Transverse colon (tissue), 4 donors: Measurements from ENCODE around the gene EPOP. TPM values are rescaled to one million over a fixed set of nuclear protein-coding genes. Genes with fewer than 3 reads are reported as not detected.

ENCODE experiments used
- DNase-seq: peaks from one replicate; pipeline ENCODE4 v3.0.0-alpha.2; 2019
- H3K27ac ChIP-seq, 4 donors: fragments of 200-600 bp; sonication (generic); 2 replicates each; pipeline ENCODE4 v1.5.1; 2016 to 2018; ENCODE audit warnings: inconsistent platforms in 4 of 4
- H3K27me3 ChIP-seq: fragments of 200-600 bp; sonication (generic); 2 replicates; pipeline ENCODE4 v1.5.1; 2017; ENCODE audit warnings: inconsistent platforms
- H3K36me3 ChIP-seq, 4 donors: fragments of 200-600 bp; sonication (generic); 2 replicates each; pipeline ENCODE4 v1.5.1; 2017 to 2019; ENCODE audit warnings: inconsistent platforms in 4 of 4
- H3K4me1 ChIP-seq, 4 donors: fragments of 200-600 bp; sonication (generic); 2 replicates each; pipeline ENCODE4 v1.5.1; 2017 to 2020; ENCODE audit warnings: inconsistent platforms in 4 of 4
- H3K4me3 ChIP-seq, 4 donors: fragments of 200-600 bp; sonication (generic); 1 replicate in 1 of 4; 2 replicates in 3 of 4; pipeline versions ENCODE4 v1.5.1 to v1.6.1; 2017 to 2019; ENCODE audit warnings: inconsistent platforms in 4 of 4
- H3K9me3 ChIP-seq, 2 donors: fragments of 200-600 bp; sonication (generic); 2 replicates each; pipeline ENCODE4 v1.5.1; 2017 to 2019; ENCODE audit warnings: inconsistent platforms in 2 of 2
- EP300 ChIP-seq: sonication (generic); formaldehyde crosslinking; IDR thresholded peaks from one replicate; pipeline ENCODE4 v1.6.1; 2017; ENCODE audit warnings: antibody characterized with exemption, low read depth
- POLR2A ChIP-seq: fragments of 450-650 bp; IDR thresholded peaks from one replicate; pipeline ENCODE4 v1.6.1; 2016; ENCODE audit warnings: antibody characterized with exemption, mild to moderate bottlenecking, moderate library complexity
- POLR2AphosphoS5 ChIP-seq, 3 donors: sonication (generic); formaldehyde crosslinking; IDR thresholded peaks; one replicate each; pipeline ENCODE4 v1.6.1; 2016; ENCODE audit warnings: antibody characterized with exemption in 3 of 3
- WGBS, 2 donors: methylation state at CpG; one replicate each; pipeline ENCODE4 v1.1.5; 2018; ENCODE audit warnings: low coverage in 1 of 2; 5-methylcytosine and 5-hydroxymethylcytosine counted together
- in situ Hi-C, 4 donors: fragments of 200-750 bp; cut with MboI; loops; one replicate each; pipeline versions ENCODE4 v1.15.0 to v1.15.1; 2017; ENCODE audit warnings: low sequenced_read_pairs in 3 of 4, low pct_ligation_motif_present in 1 of 4, low pct_unique_long_range_greater_than_20kb in 1 of 4
- intact Hi-C: fragments of 100-400 bp; cut with DNase I; formaldehyde crosslinking; loops from one replicate; pipeline ENCODE4 v1.15.1; 2023; ENCODE audit warnings: low total_unique reads
- total RNA-seq, 4 donors: library from RNA; depleted of rRNA; stranded (reverse); fragments of >200 nt; gene quantifications; one replicate each; pipeline ENCODE4 v1.1.0, GENCODE V29; 2016
- TF ChIP-seq, protein P1 (sequence below), 5 experiments: fragments of 200-600 bp in 3 of 5; fragments of 450-650 bp in 2 of 5; sonication (generic) in 3 of 5; IDR thresholded peaks; 1 replicate in 2 of 5; 2 replicates in 3 of 5; pipeline ENCODE4 v1.5.1; 2016 to 2017; ENCODE audit warnings: antibody characterized with exemption in 5 of 5, inconsistent platforms in 3 of 5, mild to moderate bottlenecking in 2 of 5, moderate library complexity in 1 of 5

The EPOP gene
- total RNA-seq, 4 donors from 2014 or later, result 0.14 to 3.8 (median 0.61) TPM

- Histone ChIP-seq H3K4me1 (peaks cover 0 to 8% (median 2%) of the 10 kb centered on the region in 4 donors), H3K36me3 (no peaks in the 10 kb centered on the region), H3K27me3 (peaks cover 3% of the 10 kb centered on the region), H3K27ac (no peak overlapping the region), H3K9me3 (no peaks in the 10 kb centered on the region), H3K4me3 (no peak overlapping the region)
- in situ Hi-C loops (no loop called here), intact Hi-C loops (no loop called here)
- DNase-seq, result no peak
- TF ChIP-seq, protein P1, sequence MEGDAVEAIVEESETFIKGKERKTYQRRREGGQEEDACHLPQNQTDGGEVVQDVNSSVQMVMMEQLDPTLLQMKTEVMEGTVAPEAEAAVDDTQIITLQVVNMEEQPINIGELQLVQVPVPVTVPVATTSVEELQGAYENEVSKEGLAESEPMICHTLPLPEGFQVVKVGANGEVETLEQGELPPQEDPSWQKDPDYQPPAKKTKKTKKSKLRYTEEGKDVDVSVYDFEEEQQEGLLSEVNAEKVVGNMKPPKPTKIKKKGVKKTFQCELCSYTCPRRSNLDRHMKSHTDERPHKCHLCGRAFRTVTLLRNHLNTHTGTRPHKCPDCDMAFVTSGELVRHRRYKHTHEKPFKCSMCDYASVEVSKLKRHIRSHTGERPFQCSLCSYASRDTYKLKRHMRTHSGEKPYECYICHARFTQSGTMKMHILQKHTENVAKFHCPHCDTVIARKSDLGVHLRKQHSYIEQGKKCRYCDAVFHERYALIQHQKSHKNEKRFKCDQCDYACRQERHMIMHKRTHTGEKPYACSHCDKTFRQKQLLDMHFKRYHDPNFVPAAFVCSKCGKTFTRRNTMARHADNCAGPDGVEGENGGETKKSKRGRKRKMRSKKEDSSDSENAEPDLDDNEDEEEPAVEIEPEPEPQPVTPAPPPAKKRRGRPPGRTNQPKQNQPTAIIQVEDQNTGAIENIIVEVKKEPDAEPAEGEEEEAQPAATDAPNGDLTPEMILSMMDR (IDR thresholded peaks at IDR 0.05), result no peak
- TF ChIP-seq POLR2A (no peak), POLR2AphosphoS5 (IDR thresholded peaks at IDR 0.05) (no peak), EP300 (no peak)
- 76 to 78% methylated on average over 2 to 3 of the region's 3 CpGs for WGBS, 2 donors
These were observed 6.3 kb upstream of the EPOP start for GRCh38 chr17:38681096-38681495.

DNA sequence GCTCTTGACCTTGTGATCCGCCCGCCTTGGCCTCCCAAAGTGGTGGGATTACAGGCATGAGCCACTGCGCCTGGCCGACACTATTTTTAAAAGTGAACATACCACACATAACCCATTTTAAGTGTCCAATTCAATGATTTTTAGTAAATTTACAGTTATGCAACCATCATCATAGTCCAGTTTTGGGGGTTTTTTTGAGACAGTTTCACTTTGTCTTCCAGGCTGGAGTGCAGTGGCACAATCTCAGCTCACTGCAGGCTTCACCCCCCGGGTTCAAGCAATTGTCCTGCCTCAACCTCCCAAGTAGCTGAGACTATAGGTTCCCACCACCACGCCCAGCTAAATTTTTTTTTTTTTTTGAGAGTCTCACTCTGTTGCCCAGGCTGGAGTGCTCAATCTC lies 3.1 kb upstream of the EPOP start:
- Histone ChIP-seq H3K4me3 (no peak overlapping the region), H3K27me3 (peaks cover 35% of the 10 kb centered on the region), H3K9me3 (no peaks in the 10 kb centered on the region), H3K27ac (no peak overlapping the region), H3K4me1 (peaks cover 8 to 30% (median 23%) of the 10 kb centered on the region in 4 donors), H3K36me3 (no peaks in the 10 kb centered on the region)
- 69 to 82% methylated on average over 6 of the region's 6 CpGs for WGBS, 2 donors
- in situ Hi-C loops (loop anchor here in 3 of 4 donors (5.0 to 10.0 kb wide), 2 partner anchors 54 to 57 kb away; partner anchors contain the start of gene CISD3 (in 3 of the 3)), intact Hi-C loops (no loop called here)
- TF ChIP-seq POLR2AphosphoS5 (IDR thresholded peaks at IDR 0.05) (no peak), EP300 (no peak), POLR2A (no peak)
- TF ChIP-seq, protein P1 (IDR thresholded peaks at IDR 0.05), result no peak
- DNase-seq, result no peak

DNA sequence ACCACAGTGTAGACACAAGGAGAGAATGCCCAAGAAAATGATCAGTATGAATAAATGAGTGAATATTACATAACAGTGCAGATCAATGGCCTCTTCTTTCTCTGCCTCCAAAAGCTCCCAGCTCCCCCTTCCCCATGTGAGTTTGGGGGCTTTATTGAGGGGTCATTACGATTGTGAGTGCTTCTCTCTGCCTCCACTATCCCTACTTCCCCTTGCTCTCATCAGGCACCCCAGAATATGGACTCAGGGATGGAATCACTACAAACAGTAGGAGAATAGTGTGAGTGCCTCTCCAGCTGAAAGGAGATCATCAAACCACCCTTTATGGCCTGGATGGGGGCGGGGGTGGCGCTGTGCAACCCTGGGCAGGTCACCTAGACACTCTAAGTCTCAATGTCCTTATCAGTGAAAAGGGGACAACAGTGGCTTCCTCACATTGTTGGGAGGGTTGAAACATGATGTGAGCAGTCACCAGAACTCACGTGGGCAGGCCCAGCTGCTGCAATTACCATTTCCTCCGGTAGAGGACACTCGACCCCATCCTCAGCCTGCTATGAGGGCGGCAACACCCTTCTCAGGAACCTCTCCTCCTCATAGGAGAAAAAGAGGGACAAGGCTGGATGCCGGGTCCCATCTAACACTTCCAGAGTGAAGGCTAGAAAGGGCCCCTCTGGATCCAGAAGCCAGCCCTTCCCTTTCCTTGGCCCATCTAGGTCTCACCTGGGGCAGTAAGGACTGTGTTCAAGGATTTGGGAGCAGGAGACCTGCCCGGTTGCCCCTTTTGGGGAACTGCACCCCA lies 2.1 kb upstream of the EPOP start:
- Histone ChIP-seq H3K9me3 (no peaks in the 10 kb centered on the region), H3K36me3 (no peaks in the 10 kb centered on the region), H3K27me3 (peaks cover 44% of the 10 kb centered on the region), H3K27ac (no peak overlapping the region), H3K4me3 (no peak overlapping the region), H3K4me1 (peaks cover 8 to 30% (median 23%) of the 10 kb centered on the region in 4 donors)
- intact Hi-C loops, result no loop called here
- TF ChIP-seq POLR2A (no peak), EP300 (no peak), POLR2AphosphoS5 (IDR thresholded peaks at IDR 0.05) (no peak)
- TF ChIP-seq, protein P1 (IDR thresholded peaks at IDR 0.05), result peak; percentile 97 to 98 (median 98)
- WGBS, 2 donors, result 0 to 10% methylated on average over 1 to 9 of the region's 9 CpGs
- peak; percentile 87 for DNase-seq
- in situ Hi-C loops, result loop anchor here in 3 of 4 donors (5.0 to 10.0 kb wide), 2 partner anchors 55 to 58 kb away; partner anchors contain the start of gene CISD3 (in 3 of the 3)

DNA sequence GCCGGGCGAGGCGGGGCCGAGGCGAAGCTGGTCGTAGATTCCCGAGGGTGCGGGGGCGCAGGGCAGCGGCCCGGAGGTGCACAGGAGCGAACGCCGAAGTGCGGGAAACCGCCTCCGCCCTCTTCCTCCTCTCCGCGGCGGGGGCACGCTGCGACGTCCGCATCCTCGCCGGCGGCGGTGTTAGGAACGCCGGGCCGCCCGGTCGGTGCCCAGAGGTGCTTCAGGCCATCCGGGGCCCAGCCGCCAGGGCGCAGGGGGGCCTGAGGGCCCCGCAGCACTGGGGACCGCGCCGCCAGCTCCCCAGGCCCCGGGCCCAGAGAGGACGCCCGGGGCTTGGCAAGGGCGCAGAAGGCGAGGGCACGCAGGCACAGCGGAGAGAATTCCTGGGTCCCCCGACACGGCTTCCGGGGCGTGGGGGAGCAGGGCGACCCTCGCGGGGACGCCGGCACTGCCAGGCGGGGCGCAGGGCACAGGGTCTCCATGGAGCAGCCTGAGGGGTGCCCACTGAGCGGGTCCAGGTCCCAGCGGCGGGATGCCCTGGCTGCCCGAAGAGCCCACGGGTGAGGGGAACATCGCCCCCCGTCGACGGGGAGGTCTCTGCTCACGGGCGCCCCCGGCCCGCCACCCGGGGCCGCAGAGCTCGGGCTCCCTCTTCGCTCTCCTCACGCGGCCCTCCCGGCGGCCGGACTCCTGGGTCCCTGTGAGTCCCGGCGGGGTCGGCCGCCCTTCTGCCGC lies 576 bp downstream of the EPOP start:
- H3K27me3 ChIP-seq, result peaks cover 72% of the 10 kb centered on the region
- WGBS, 2 donors, result 2% methylated on average over 22 of the region's 85 CpGs; no CpG with 5 or more reads in 1 of the 2 donors
- intact Hi-C loops, result loop anchor here (2.0 kb wide), 1 partner anchor 59 kb away; no protein-coding TSS in a partner anchor

More for the DNA sequence above, 576 bp downstream of the EPOP start:
- no peaks in the 10 kb centered on the region for H3K9me3 ChIP-seq
- TF ChIP-seq, protein P1 (IDR thresholded peaks at IDR 0.05), result no peak
- TF ChIP-seq POLR2AphosphoS5 (IDR thresholded peaks at IDR 0.05), result no peak
- peak overlapping the region; percentile 42 to 65 (median 54) for H3K4me3 ChIP-seq
- in situ Hi-C loops, result loop anchor here in 3 of 4 donors (10.0 to 25.0 kb wide), 3 partner anchors 61 to 187 kb away; partner anchors contain the start of gene CISD3 (in 2 of the 3)
- peak overlapping the region in 3 of 4 donors; percentile 35 to 42 (median 36) for H3K27ac ChIP-seq
- H3K4me1 ChIP-seq, result peaks cover 8 to 30% (median 23%) of the 10 kb centered on the region in 4 donors
- no peaks in the 10 kb centered on the region for H3K36me3 ChIP-seq
- peak; percentile 22 for DNase-seq
